ENCODE results near the gene SCD5. TPM values are rescaled to one million over a fixed set of nuclear protein-coding genes. Genes with fewer than 3 reads are reported as not detected.

SCD5 gene
- total and polyA plus RNA-seq, 2 of the 8 experiments (the other 6 are each of a cell fraction or from before 2014, with no cell fraction given): 0.92 to 1.2 TPM

- DNase-seq (ENCODE audit: low read depth in 1 of 2, low spot score in 2 of 2) (no peak), FAIRE-seq (no peak)
- no peak overlapping the region for H2BK12ac ChIP-seq (ENCODE audit: low read depth, low read length)
- no peak overlapping the region for H2BK15ac ChIP-seq (ENCODE audit: low read length)
- ChIA-PET CTCF (ENCODE audit: partially characterized antibody) (interaction anchor here (0.9 to 8.2 kb wide), 15 partner anchors 9 to 296 kb away, joined by 3 to 160 read pairs (median 16); no protein-coding TSS in a partner anchor), POLR2A (ENCODE audit: partially characterized antibody) (no interaction called here)
- H3K4me3 ChIP-seq (ENCODE audit: extremely low read depth in 1 of 4, insufficient read depth in 2 of 4, low read depth in 3 of 4, low read length in 4 of 4): no peak overlapping the region
- H3K79me1 ChIP-seq (ENCODE audit: low read depth, low read length): no peaks in the 10 kb centered on the region
- H3K23me2 ChIP-seq (ENCODE audit: low read depth, low read length): no peaks in the 10 kb centered on the region
- H2BK5ac ChIP-seq (ENCODE audit: low read depth, low read length): no peak overlapping the region
- TF ChIP-seq CHD1 (IDR thresholded peaks at IDR 0.05; ENCODE audit: low read depth, low read length) (no peak), MAFK (IDR thresholded peaks at IDR 0.05; ENCODE audit: low read depth, low read length) (no peak), BACH1 (IDR thresholded peaks at IDR 0.05; ENCODE audit: low read length) (no peak), EZH2 (IDR thresholded peaks at IDR 0.05; ENCODE audit: low read depth, low read length, severe bottlenecking) (no peak), GTF2F1 (IDR thresholded peaks at IDR 0.05; ENCODE audit: borderline replicate concordance, low read depth, low read length) (no peak), HDAC2 (IDR thresholded peaks at IDR 0.05; ENCODE audit: borderline replicate concordance in 1 of 2, low read depth in 2 of 2, low read length in 2 of 2) (no peak), TAF7 (optimal IDR thresholded peaks at IDR 0.05; ENCODE audit: borderline replicate concordance, low read depth, low read length) (no peak), NANOG (IDR thresholded peaks at IDR 0.05; ENCODE audit: insufficient read depth, low read depth, low read length, poor library complexity, severe bottlenecking) (no peak), KDM1A (IDR thresholded peaks at IDR 0.05; ENCODE audit: borderline replicate concordance, low read length) (no peak), RAD21 (IDR thresholded peaks at IDR 0.05 in 1 of 2, conservative IDR thresholded peaks at IDR 0.05 in 1 of 2; ENCODE audit: low read depth in 2 of 2, low read length in 2 of 2) (no peak), EP300 (IDR thresholded peaks at IDR 0.05; ENCODE audit: borderline replicate concordance in 1 of 2, low read depth in 2 of 2, low read length in 2 of 2) (no peak), TCF12 (IDR thresholded peaks at IDR 0.05; ENCODE audit: low read depth, low read length) (no peak), YY1 (IDR thresholded peaks at IDR 0.05; ENCODE audit: low read depth, low read length) (no peak)
- no peak overlapping the region for H3K9ac ChIP-seq (replicated peaks in 1 of 4; ENCODE audit: extremely low read depth in 1 of 4, low read depth in 3 of 4, low read length in 3 of 4)
- no peak overlapping the region for H2AFZ ChIP-seq (ENCODE audit: low read length)
- H2BK120ac ChIP-seq (replicated peaks; ENCODE audit: low read depth, low read length): no peak overlapping the region
- H2AK5ac ChIP-seq (ENCODE audit: low read depth, low read length): no peak overlapping the region
- H3K56ac ChIP-seq (replicated peaks; ENCODE audit: insufficient read length, low read depth, low read length): no peak overlapping the region
- no peak overlapping the region for H4K91ac ChIP-seq (replicated peaks; ENCODE audit: insufficient read length, low read length)
- no peak overlapping the region for H3K18ac ChIP-seq (ENCODE audit: extremely low read depth, low read length)
- no peaks in the 10 kb centered on the region for H4K20me1 ChIP-seq (replicated peaks in 1 of 2; ENCODE audit: control insufficient read depth in 1 of 2, insufficient read depth in 2 of 2, low read length in 2 of 2)
- H2BK20ac ChIP-seq (ENCODE audit: low read length): no peak overlapping the region
- no peaks in the 10 kb centered on the region for H3K27me3 ChIP-seq (replicated peaks in 1 of 4; ENCODE audit: control insufficient read depth in 3 of 4, extremely low read depth in 1 of 4, insufficient read depth in 3 of 4, low read length in 3 of 4)
- H3K23ac ChIP-seq (ENCODE audit: insufficient read length): no peak overlapping the region
- no peak overlapping the region for H3K4me2 ChIP-seq (ENCODE audit: insufficient read depth in 1 of 2, low read depth in 2 of 2, low read length in 2 of 2)
- peaks cover 0 to 2% (median 0%) of the 10 kb centered on the region in 4 experiments; a peak in 1 of 7 replicates for H3K4me1 ChIP-seq (replicated peaks in 1 of 4; ENCODE audit: control insufficient read depth in 3 of 4, insufficient read depth in 4 of 4, low read length in 3 of 4)
- no peak overlapping the region for H3K27ac ChIP-seq (ENCODE audit: low read depth, low read length)
- H3K79me2 ChIP-seq (ENCODE audit: control insufficient read depth in 1 of 2, insufficient read depth in 2 of 2, low read length in 2 of 2): no peaks in the 10 kb centered on the region
- H3K14ac ChIP-seq (ENCODE audit: insufficient read length): no peak overlapping the region
- no peaks in the 10 kb centered on the region for H3K9me3 ChIP-seq (ENCODE audit: insufficient read depth in 2 of 2, low read depth in 1 of 2, low read length in 1 of 2)
- no peaks in the 10 kb centered on the region for H3K36me3 ChIP-seq (ENCODE audit: control insufficient read depth in 2 of 4, insufficient read depth in 4 of 4, low read length in 3 of 4)
- H3K4ac ChIP-seq (replicated peaks; ENCODE audit: insufficient read length, low read depth, low read length): no peak overlapping the region
- H4K8ac ChIP-seq (ENCODE audit: extremely low read depth, insufficient read depth, low read length): no peak overlapping the region
- H4K5ac ChIP-seq (ENCODE audit: insufficient read length, low read depth, low read length): no peak overlapping the region
These were observed 61.2 kb downstream of the SCD5 start for GRCh38 chr4:82737354-82737753.
